K562 (cell line): ENCODE data around the gene EOMES. TPM values are rescaled to one million over a fixed set of nuclear protein-coding genes. Genes with fewer than 3 reads are reported as not detected.

Experiments used
- ATAC-seq: fragments of 200-7000 bp; cut with Tn5 transposase; 3 replicates; pipeline ENCODE4 v1.9.1; 2020; ENCODE audit warnings: moderate library complexity
- BruUV-seq: library from RNA; stranded (reverse); fragments of 400-500 nt; replicated peaks from 2 replicates; lab custom pipeline; 2021; lab: Mats Ljungman, UMichigan
- CTCF ChIA-PET: fragments of 300-600 bp; formaldehyde crosslinking; extraction: SDS; loops from one replicate; lab custom pipeline; 2021; ENCODE audit warnings: low intra/inter-chr PET ratio; lab: Yijun Ruan, JAX
- POLR2A ChIA-PET: fragments of 300-600, 350-650 bp; sonication (Branson Sonifier 250); formaldehyde crosslinking; extraction: SDS; loops from one replicate; lab custom pipeline; 2021; ENCODE audit warnings: antibody characterized with exemption, inconsistent platforms; lab: Yijun Ruan, JAX
- DNase-seq, 4 experiments: peaks; one replicate each; pipeline versions ENCODE4 v3.0.0 to v3.0.0-alpha.2; 2011 to 2018; ENCODE audit warnings: low spot score in 3 of 4, mixed read lengths in 3 of 4; ENCODE audit errors: extremely low read depth in 1 of 4
- FAIRE-seq: peaks from 2 replicates; lab custom pipeline; 2011; peaks lifted over from hg19 to GRCh38; lab: Jason Lieb, UNC
- H2AFZ ChIP-seq: 2 replicates; pipeline ENCODE4 v1.6.0; 2011; ENCODE audit warnings: low read depth, low read length, control low read depth, inconsistent platforms
- H3K27ac ChIP-seq: fragments of 200-600 bp; 3 replicates; pipeline ENCODE4 v1.8.0; 2011; ENCODE audit warnings: low read depth, mild to moderate bottlenecking, control low read depth, inconsistent platforms, low read length, moderate library complexity, mixed read lengths; ENCODE audit errors: extremely low read depth
- H3K27me3 ChIP-seq, 2 experiments: fragments of 300-600 bp in 1 of 2; 2 replicates in 1 of 2; 3 replicates in 1 of 2; pipeline versions ENCODE4 v1.6.0 to v1.8.0; 2011; ENCODE audit warnings: inconsistent platforms in 2 of 2, low read length in 2 of 2, mild to moderate bottlenecking in 1 of 2, mixed read lengths in 1 of 2, moderate library complexity in 1 of 2; ENCODE audit not compliant: control insufficient read depth in 2 of 2, insufficient read depth in 2 of 2
- H3K36me3 ChIP-seq: fragments of 300-600 bp; 3 replicates; pipeline ENCODE4 v1.8.0; 2011; ENCODE audit warnings: mild to moderate bottlenecking, low read length, inconsistent platforms; ENCODE audit not compliant: control insufficient read depth, insufficient read depth
- H3K4me1 ChIP-seq, 2 experiments: fragments of 200-600 bp in 1 of 2; replicated peaks in 1 of 2; 2 replicates in 1 of 2; 3 replicates in 1 of 2; pipeline versions ENCODE4 v1.5.1 to v1.8.0; 2011; ENCODE audit warnings: inconsistent platforms in 2 of 2, low read length in 2 of 2, mild to moderate bottlenecking in 1 of 2, mixed read lengths in 1 of 2, moderate library complexity in 1 of 2; ENCODE audit not compliant: control insufficient read depth in 2 of 2, insufficient read depth in 2 of 2
- H3K4me2 ChIP-seq: 2 replicates; pipeline ENCODE4 v1.6.1; 2011; ENCODE audit warnings: low read length, control low read depth, inconsistent platforms, mixed read lengths; ENCODE audit not compliant: insufficient read depth
- H3K4me3 ChIP-seq: fragments of 200-600 bp; sonication (generic), shearing (Covaris generic); 2 replicates; pipeline ENCODE4 v1.5.1; 2016; ENCODE audit warnings: control low read depth, inconsistent platforms
- H3K79me2 ChIP-seq: fragments of 200-600 bp; 3 replicates; pipeline ENCODE4 v1.8.0; 2011; ENCODE audit warnings: low read length, inconsistent platforms; ENCODE audit not compliant: control insufficient read depth, insufficient read depth
- H3K9ac ChIP-seq, 2 experiments: 2 replicates each; pipeline versions ENCODE4 v1.6.0 to v1.6.1; 2011; ENCODE audit warnings: low read depth in 2 of 2, low read length in 2 of 2, control low read depth in 1 of 2, inconsistent platforms in 1 of 2, mild to moderate bottlenecking in 1 of 2, mixed read lengths in 1 of 2; ENCODE audit not compliant: insufficient read depth in 1 of 2
- H3K9me1 ChIP-seq: one replicate; pipeline ENCODE4 v1.6.0; 2011; ENCODE audit warnings: inconsistent platforms, mild to moderate bottlenecking, low read length, moderate library complexity; ENCODE audit not compliant: control insufficient read depth, insufficient read depth
- H3K9me3 ChIP-seq: replicated peaks from 2 replicates; pipeline ENCODE4 v1.5.1; 2011; ENCODE audit warnings: low read depth, low read length, inconsistent platforms; ENCODE audit not compliant: control insufficient read depth, insufficient read depth
- H4K20me1 ChIP-seq: replicated peaks from 2 replicates; pipeline ENCODE4 v1.6.1; 2011; ENCODE audit warnings: low read length, inconsistent platforms, mixed read lengths; ENCODE audit not compliant: control insufficient read depth, insufficient read depth
- AFF4 ChIP-seq: sonication (generic); formaldehyde crosslinking; IDR thresholded peaks from 2 replicates; pipeline ENCODE4 v1.8.0; 2023; ENCODE audit warnings: mild to moderate bottlenecking, missing genetic modification reagents
- SOX6 ChIP-seq: fragments of 450-650 bp; IDR thresholded peaks from 2 replicates; pipeline ENCODE4 v1.6.1; 2014; ENCODE audit warnings: mild to moderate bottlenecking
- ZNF347 ChIP-seq: fragments of 450-650 bp; formaldehyde crosslinking; IDR thresholded peaks from 2 replicates; pipeline ENCODE4 v1.4.0; 2020; ENCODE audit warnings: low read depth, mild to moderate bottlenecking, moderate library complexity
- ZNF778 ChIP-seq: fragments of 450-650 bp; formaldehyde crosslinking; IDR thresholded peaks from 2 replicates; pipeline ENCODE4 v1.4.0; 2020; ENCODE audit warnings: mild to moderate bottlenecking, moderate library complexity
- WGBS: fragments of 100-300 bp; shearing (Covaris generic); methylation state at CpG from one replicate; pipeline ENCODE4 v1.1.6; 2016; ENCODE audit warnings: low coverage, mixed read lengths; ENCODE audit not compliant: insufficient coverage; ENCODE audit errors: missing lambda C conversion rate; 5-methylcytosine and 5-hydroxymethylcytosine counted together
- in situ Hi-C: fragments of 300-500 bp; cut with MboI; formaldehyde crosslinking; loops from 4 replicates; pipeline ENCODE4 v1.15.0; 2018; ENCODE audit warnings: inconsistent platforms, mixed read lengths
- intact Hi-C: fragments of 100-400 bp; cut with micrococcal nuclease; formaldehyde crosslinking; loops from 2 replicates; pipeline ENCODE4 v1.14.2; 2022
- polyA plus RNA-seq, 8 experiments: library from polyadenylated mRNA; depleted of rRNA in 4 of 8; stranded (reverse) in 5 of 8; unstranded in 3 of 8; fragments of >200 nt; fragmentation: Nextera tagmentation in 2 of 8; fragmentation: Illumina TruSeq in 1 of 8; extraction: Ambion mirVana in 2 of 8; extraction: Trizol in 1 of 8; gene quantifications; 2 replicates each; pipeline versions ENCODE4 v1.2.1 to v1.2.3, GENCODE V29; 2011 to 2014; ENCODE audit warnings: inconsistent platforms in 1 of 8, missing spikeins in 1 of 8
- total RNA-seq, 7 experiments: library from RNA; depleted of rRNA in 6 of 7; stranded (reverse); fragments of >200 nt in 6 of 7; fragmentation: Illumina TruSeq in 2 of 7; extraction: Trizol in 2 of 7; gene quantifications; 2 replicates each; pipeline versions ENCODE4 v1.2.1 to v1.2.3, GENCODE V29; 2011 to 2021; ENCODE audit warnings: low replicate concordance in 1 of 7
- TF ChIP-seq, protein P1 (sequence below), 2 experiments: IDR thresholded peaks; 2 replicates each; pipeline ENCODE4 v1.6.1; 2011; ENCODE audit warnings: borderline replicate concordance in 1 of 2, control low read depth in 1 of 2, low read depth in 1 of 2, low read length in 1 of 2, mild to moderate bottlenecking in 1 of 2, mixed read lengths in 1 of 2, moderate library complexity in 1 of 2; ENCODE audit not compliant: insufficient read depth in 1 of 2, insufficient read length in 1 of 2, poor library complexity in 1 of 2, severe bottlenecking in 1 of 2; ENCODE audit errors: extremely low read depth in 1 of 2
- TF ChIP-seq, protein P2 (sequence below): sonication (generic); formaldehyde crosslinking; IDR thresholded peaks from 2 replicates; pipeline ENCODE4 v1.8.0; 2023; ENCODE audit warnings: missing genetic modification reagents, mild to moderate bottlenecking, borderline replicate concordance

EOMES gene
- total and polyA plus RNA-seq, 9 of the 15 experiments (the other 6 are each of a cell fraction or from before 2014, with no cell fraction given) = 0.07 TPM; not detected in 8

- TF ChIP-seq AFF4 (CRISPR knock-in tag) = no peak
Measured at GRCh38 chr3:27724459-27725197, 2.5 kb upstream of the EOMES start (continued).

DNA sequence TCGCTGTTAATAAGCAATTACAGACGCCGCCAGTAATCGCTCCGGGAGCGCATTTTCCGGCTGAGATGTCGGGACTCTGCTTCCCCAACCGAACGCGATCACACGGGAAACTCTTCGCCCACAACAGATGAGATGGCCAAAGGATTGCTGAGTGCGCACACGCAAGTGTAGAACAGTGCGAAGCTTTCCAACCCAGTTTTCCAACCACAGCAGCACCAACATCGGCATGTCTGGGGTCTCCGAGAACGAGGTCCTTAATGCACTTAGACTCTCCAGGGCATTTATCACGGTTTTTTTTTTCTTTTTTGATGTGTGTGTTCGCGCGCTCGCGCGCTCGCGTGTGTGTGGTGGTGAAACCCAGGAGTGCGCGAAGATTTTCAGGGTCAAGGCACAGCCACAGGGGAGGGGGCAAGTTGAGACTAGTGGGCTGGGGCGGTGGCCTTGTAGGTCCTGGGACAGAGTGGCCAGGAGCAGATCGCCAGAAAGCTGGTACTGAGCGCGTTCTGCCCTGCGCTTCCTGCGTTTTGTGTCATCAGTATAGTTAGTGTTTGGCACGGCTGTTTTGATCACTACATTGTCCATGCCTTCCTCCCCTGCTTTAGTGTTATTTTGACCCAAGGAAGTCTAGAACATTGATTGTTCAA lies 1.8 kb upstream of the EOMES start:
- no peak overlapping the region for H3K4me2 ChIP-seq
- ATAC-seq (no peak), FAIRE-seq (no peak), DNase-seq (no peak)
- no peak overlapping the region for H3K9ac ChIP-seq
- H3K27me3 ChIP-seq = peaks cover 4 to 22% of the 10 kb centered on the region in 2 experiments; a peak in 2 of 5 replicates
- no TSS peak for BruUV-seq
- ChIA-PET CTCF (no interaction called here), POLR2A (interaction anchor here (0.6 kb wide), 1 partner anchor 324 kb away, joined by 3 read pairs; no protein-coding TSS in a partner anchor)
- in situ Hi-C loops (no loop called here), intact Hi-C loops (no loop called here)
- H4K20me1 ChIP-seq = no peaks in the 10 kb centered on the region
- H2AFZ ChIP-seq = no peak overlapping the region
- no peaks in the 10 kb centered on the region for H3K9me1 ChIP-seq
- H3K4me3 ChIP-seq = no peak overlapping the region
- no peaks in the 10 kb centered on the region for H3K36me3 ChIP-seq
- no peaks in the 10 kb centered on the region for H3K79me2 ChIP-seq
- no peak overlapping the region for H3K27ac ChIP-seq
- no peaks in the 10 kb centered on the region for H3K9me3 ChIP-seq
- WGBS = 16% methylated on average over 30 of the region's 37 CpGs
- H3K4me1 ChIP-seq = peaks cover 0 to 11% of the 10 kb centered on the region in 2 experiments; a peak in 1 of 5 replicates
- TF ChIP-seq SOX6 (no peak), ZNF778 (CRISPR knock-in tag) (no peak), ZNF347 (no peak)
- TF ChIP-seq, protein P1, sequence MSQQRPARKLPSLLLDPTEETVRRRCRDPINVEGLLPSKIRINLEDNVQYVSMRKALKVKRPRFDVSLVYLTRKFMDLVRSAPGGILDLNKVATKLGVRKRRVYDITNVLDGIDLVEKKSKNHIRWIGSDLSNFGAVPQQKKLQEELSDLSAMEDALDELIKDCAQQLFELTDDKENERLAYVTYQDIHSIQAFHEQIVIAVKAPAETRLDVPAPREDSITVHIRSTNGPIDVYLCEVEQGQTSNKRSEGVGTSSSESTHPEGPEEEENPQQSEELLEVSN (IDR thresholded peaks at IDR 0.05; ENCODE audit: borderline replicate concordance in 1 of 2, extremely low read depth in 1 of 2, insufficient read depth in 1 of 2, insufficient read length in 1 of 2, low read depth in 1 of 2, low read length in 1 of 2, poor library complexity in 1 of 2, severe bottlenecking in 1 of 2) = no peak
- TF ChIP-seq, protein P2, sequence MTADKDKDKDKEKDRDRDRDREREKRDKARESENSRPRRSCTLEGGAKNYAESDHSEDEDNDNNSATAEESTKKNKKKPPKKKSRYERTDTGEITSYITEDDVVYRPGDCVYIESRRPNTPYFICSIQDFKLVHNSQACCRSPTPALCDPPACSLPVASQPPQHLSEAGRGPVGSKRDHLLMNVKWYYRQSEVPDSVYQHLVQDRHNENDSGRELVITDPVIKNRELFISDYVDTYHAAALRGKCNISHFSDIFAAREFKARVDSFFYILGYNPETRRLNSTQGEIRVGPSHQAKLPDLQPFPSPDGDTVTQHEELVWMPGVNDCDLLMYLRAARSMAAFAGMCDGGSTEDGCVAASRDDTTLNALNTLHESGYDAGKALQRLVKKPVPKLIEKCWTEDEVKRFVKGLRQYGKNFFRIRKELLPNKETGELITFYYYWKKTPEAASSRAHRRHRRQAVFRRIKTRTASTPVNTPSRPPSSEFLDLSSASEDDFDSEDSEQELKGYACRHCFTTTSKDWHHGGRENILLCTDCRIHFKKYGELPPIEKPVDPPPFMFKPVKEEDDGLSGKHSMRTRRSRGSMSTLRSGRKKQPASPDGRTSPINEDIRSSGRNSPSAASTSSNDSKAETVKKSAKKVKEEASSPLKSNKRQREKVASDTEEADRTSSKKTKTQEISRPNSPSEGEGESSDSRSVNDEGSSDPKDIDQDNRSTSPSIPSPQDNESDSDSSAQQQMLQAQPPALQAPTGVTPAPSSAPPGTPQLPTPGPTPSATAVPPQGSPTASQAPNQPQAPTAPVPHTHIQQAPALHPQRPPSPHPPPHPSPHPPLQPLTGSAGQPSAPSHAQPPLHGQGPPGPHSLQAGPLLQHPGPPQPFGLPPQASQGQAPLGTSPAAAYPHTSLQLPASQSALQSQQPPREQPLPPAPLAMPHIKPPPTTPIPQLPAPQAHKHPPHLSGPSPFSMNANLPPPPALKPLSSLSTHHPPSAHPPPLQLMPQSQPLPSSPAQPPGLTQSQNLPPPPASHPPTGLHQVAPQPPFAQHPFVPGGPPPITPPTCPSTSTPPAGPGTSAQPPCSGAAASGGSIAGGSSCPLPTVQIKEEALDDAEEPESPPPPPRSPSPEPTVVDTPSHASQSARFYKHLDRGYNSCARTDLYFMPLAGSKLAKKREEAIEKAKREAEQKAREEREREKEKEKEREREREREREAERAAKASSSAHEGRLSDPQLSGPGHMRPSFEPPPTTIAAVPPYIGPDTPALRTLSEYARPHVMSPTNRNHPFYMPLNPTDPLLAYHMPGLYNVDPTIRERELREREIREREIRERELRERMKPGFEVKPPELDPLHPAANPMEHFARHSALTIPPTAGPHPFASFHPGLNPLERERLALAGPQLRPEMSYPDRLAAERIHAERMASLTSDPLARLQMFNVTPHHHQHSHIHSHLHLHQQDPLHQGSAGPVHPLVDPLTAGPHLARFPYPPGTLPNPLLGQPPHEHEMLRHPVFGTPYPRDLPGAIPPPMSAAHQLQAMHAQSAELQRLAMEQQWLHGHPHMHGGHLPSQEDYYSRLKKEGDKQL (CRISPR knock-in tag) = no peak
